ENCODE data around the gene ACMSD. TPM values are rescaled to one million over a fixed set of nuclear protein-coding genes. Genes with fewer than 3 reads are reported as not detected.

Gene ACMSD
- total and polyA plus RNA-seq, 9 of the 15 experiments (the other 6 are each of a cell fraction or from before 2014, with no cell fraction given), result not detected

DNA sequence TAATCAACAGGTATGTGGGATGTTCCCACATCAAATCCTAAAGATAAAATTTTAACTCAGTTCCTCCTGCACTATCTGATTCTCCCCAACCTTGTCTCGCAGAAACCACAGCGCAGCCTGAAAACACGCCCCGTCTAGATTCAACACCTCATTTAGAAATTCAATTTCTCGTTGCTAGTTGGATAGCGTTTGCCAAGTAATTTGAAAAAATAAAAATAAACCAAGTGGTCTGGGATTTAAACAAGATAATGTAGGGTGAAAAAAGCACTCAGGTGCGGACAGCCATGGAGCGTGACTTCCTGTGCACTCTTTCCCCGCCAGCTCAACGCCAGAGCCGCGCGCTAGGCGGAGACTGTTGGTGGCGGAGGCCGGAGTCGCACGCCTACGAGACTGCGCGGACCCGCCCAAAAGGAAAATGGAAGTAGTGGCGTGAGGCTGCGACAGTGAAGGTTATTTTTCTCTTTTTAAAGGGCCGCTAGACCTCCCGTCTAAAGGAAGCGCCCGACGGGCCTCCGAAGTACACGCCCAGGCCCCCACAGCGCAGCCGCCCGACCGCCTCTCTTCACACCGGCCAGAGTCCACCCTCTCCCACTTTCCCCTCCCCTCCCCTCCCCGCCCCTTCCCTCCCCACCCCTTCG is 79.6 kb downstream of the ACMSD start (continued):
- TF ChIP-seq, protein P1, sequence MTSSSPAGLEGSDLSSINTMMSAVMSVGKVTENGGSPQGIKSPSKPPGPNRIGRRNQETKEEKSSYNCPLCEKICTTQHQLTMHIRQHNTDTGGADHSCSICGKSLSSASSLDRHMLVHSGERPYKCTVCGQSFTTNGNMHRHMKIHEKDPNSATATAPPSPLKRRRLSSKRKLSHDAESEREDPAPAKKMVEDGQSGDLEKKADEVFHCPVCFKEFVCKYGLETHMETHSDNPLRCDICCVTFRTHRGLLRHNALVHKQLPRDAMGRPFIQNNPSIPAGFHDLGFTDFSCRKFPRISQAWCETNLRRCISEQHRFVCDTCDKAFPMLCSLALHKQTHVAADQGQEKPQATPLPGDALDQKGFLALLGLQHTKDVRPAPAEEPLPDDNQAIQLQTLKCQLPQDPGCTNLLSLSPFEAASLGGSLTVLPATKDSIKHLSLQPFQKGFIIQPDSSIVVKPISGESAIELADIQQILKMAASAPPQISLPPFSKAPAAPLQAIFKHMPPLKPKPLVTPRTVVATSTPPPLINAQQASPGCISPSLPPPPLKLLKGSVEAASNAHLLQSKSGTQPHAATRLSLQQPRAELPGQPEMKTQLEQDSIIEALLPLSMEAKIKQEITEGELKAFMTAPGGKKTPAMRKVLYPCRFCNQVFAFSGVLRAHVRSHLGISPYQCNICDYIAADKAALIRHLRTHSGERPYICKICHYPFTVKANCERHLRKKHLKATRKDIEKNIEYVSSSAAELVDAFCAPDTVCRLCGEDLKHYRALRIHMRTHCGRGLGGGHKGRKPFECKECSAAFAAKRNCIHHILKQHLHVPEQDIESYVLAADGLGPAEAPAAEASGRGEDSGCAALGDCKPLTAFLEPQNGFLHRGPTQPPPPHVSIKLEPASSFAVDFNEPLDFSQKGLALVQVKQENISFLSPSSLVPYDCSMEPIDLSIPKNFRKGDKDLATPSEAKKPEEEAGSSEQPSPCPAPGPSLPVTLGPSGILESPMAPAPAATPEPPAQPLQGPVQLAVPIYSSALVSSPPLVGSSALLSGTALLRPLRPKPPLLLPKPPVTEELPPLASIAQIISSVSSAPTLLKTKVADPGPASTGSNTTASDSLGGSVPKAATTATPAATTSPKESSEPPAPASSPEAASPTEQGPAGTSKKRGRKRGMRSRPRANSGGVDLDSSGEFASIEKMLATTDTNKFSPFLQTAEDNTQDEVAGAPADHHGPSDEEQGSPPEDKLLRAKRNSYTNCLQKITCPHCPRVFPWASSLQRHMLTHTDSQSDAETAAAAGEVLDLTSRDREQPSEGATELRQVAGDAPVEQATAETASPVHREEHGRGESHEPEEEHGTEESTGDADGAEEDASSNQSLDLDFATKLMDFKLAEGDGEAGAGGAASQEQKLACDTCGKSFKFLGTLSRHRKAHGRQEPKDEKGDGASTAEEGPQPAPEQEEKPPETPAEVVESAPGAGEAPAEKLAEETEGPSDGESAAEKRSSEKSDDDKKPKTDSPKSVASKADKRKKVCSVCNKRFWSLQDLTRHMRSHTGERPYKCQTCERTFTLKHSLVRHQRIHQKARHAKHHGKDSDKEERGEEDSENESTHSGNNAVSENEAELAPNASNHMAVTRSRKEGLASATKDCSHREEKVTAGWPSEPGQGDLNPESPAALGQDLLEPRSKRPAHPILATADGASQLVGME (CRISPR knock-in tag; IDR thresholded peaks at IDR 0.05), result no peak
- TF ChIP-seq CHD2 (IDR thresholded peaks at IDR 0.05; ENCODE audit: low read depth, low read length), result no peak; the same call in 1 of the 2 replicates
- TF ChIP-seq KLF13 (tag; IDR thresholded peaks at IDR 0.05; ENCODE audit: borderline replicate concordance, low read depth), result no peak
- TF ChIP-seq SMARCC2 (IDR thresholded peaks at IDR 0.05; ENCODE audit: low read depth), result 0 out of 2 replicates have a peak, but pooled peaks have one; percentile 46
- TF ChIP-seq CXXC5 (CRISPR knock-in tag; IDR thresholded peaks at IDR 0.05), result peak; percentile 80
- TF ChIP-seq ZNF174 (CRISPR knock-in tag; IDR thresholded peaks at IDR 0.05), result no peak
- TF ChIP-seq HNRNPH1 (optimal IDR thresholded peaks at IDR 0.05; ENCODE audit: low read depth, low read length), result no peak
- no peak for TF ChIP-seq SP1 (CRISPR knock-in tag; IDR thresholded peaks at IDR 0.05)
- no peak for TF ChIP-seq ZNF785 (CRISPR knock-in tag; IDR thresholded peaks at IDR 0.05)
- no peak for TF ChIP-seq ZFP36 (IDR thresholded peaks at IDR 0.05; ENCODE audit: low read depth, low read length, partially characterized antibody)
- no peak for TF ChIP-seq DACH1 (IDR thresholded peaks at IDR 0.05; ENCODE audit: partially characterized antibody)
- no peak for TF ChIP-seq CBFA2T3 (IDR thresholded peaks at IDR 0.05)
- no peak for TF ChIP-seq CBX5 (IDR thresholded peaks at IDR 0.05; ENCODE audit: borderline replicate concordance, low read depth)
- TF ChIP-seq NCOR1 (IDR thresholded peaks at IDR 0.05), result no peak
- no peak for TF ChIP-seq BMI1 (IDR thresholded peaks at IDR 0.05; ENCODE audit: low read length)
- no peak for TF ChIP-seq ZNF57 (CRISPR knock-in tag; IDR thresholded peaks at IDR 0.05)
- TF ChIP-seq JUN (IDR thresholded peaks at IDR 0.05; ENCODE audit: borderline replicate concordance, low read depth, low read length), result peak; percentile 21; the same call in 1 of the 2 replicates
- no peak for TF ChIP-seq JUN (CRISPR knock-in tag; IDR thresholded peaks at IDR 0.05; ENCODE audit: borderline replicate concordance)
- TF ChIP-seq SAP30 (IDR thresholded peaks at IDR 0.05; ENCODE audit: borderline replicate concordance, insufficient read depth, low read depth, low read length, poor library complexity, severe bottlenecking), result no peak
- TF ChIP-seq ZNF75A (CRISPR knock-in tag; IDR thresholded peaks at IDR 0.05), result no peak
- TF ChIP-seq TAF1 (IDR thresholded peaks at IDR 0.05; ENCODE audit: control insufficient read depth, extremely low read depth, insufficient read depth, low read length, severe bottlenecking), result peak; percentile 91
- no peak; the same call in 1 of the 2 replicates for TF ChIP-seq ELF1 (tag; IDR thresholded peaks at IDR 0.05)
- TF ChIP-seq ETS2 (tag; IDR thresholded peaks at IDR 0.05; ENCODE audit: borderline replicate concordance, poor library complexity, severe bottlenecking), result no peak
- TF ChIP-seq, protein P2, sequence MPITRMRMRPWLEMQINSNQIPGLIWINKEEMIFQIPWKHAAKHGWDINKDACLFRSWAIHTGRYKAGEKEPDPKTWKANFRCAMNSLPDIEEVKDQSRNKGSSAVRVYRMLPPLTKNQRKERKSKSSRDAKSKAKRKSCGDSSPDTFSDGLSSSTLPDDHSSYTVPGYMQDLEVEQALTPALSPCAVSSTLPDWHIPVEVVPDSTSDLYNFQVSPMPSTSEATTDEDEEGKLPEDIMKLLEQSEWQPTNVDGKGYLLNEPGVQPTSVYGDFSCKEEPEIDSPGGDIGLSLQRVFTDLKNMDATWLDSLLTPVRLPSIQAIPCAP (CRISPR knock-in tag; IDR thresholded peaks at IDR 0.05; ENCODE audit: borderline replicate concordance), result no peak
